Measurements from ENCODE around the gene DPPA4.
"Not testable (repeated sequence)": the region's sequence is repeated elsewhere in the genome, so short reads cannot be mapped to it uniquely, and the experiment has no call there.

The DPPA4 gene, protein sequence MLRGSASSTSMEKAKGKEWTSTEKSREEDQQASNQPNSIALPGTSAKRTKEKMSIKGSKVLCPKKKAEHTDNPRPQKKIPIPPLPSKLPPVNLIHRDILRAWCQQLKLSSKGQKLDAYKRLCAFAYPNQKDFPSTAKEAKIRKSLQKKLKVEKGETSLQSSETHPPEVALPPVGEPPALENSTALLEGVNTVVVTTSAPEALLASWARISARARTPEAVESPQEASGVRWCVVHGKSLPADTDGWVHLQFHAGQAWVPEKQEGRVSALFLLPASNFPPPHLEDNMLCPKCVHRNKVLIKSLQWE

DNA sequence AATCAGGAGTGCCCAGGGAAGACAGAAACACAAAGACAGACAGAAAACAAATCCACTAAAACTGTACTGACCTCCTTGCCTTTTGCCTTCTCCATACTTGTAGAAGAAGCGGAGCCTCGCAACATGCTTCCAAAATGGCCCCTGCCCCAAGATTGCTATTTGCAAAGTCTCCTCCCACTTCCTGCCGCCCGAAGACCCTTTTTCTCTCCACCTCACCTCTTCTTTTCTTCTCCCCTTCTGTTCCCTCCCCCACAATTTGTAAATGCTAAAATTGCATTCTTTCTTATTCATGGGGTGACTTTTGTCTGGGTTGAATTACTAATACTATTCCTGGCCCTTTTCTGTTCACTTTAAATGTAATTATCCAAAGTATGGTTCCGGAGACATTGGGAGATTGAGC, at the start of gene DPPA4:
Gene DPPA4 (minus strand): TSS at position 154 of the 400 bp plus-strand sequence. CDS start 29 bp downstream, at position 125.
- H3K4me3 ChIP-seq (ENCODE audit: low read length) = peak within 1 kb of the TSS; percentile 24; the same call in 1 of the 2 replicates
- DNase-seq (ENCODE audit: low read depth) = no peak
- no peak for TF ChIP-seq CTCF (conservative IDR thresholded peaks at IDR 0.05; ENCODE audit: low read length)

- TF ChIP-seq CTCF (conservative IDR thresholded peaks at IDR 0.05; ENCODE audit: low read length) = no peak
- DNase-seq (ENCODE audit: low read depth) = no peak
- H3K4me3 ChIP-seq (ENCODE audit: low read length) = no peak overlapping the region
Measured at GRCh38 chr3:109385442-109386318, 48.3 kb upstream of the DPPA4 start.

DNA sequence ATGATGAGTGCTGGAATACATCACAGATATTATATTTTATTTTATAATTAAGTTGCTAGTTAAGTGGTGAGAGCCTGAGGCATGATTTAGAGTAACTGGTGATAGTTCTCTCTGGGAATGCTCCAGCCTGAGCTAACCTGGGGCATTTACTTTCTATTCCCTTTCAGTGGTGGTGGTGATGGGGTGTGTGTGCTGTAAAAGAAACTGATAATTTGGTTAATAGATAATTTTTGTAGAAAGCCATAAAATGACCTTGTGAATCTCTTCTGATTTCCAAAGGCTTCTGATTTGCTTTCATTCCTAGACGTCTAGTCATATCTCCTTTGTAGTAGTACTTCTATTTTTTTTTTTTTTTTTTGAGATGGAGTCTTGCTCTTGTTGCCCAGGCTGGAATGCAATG, 46.8 kb upstream of the DPPA4 start:
- no peak for TF ChIP-seq CTCF (conservative IDR thresholded peaks at IDR 0.05; ENCODE audit: low read length)
- H3K4me3 ChIP-seq (ENCODE audit: low read length) = no peak overlapping the region
- DNase-seq (ENCODE audit: low read depth) = no peak

- TF ChIP-seq CTCF (conservative IDR thresholded peaks at IDR 0.05; ENCODE audit: low read length) = no peak
- H3K4me3 ChIP-seq (ENCODE audit: low read length) = no peak overlapping the region
- no peak for DNase-seq (ENCODE audit: low read depth)
Measured at GRCh38 chr3:109382588-109382987, 45.2 kb upstream of the DPPA4 start.

GRCh38 chr3:109375975-109376374, 38.6 kb upstream of the DPPA4 start:
- no peak overlapping the region for H3K4me3 ChIP-seq (ENCODE audit: low read length)
- TF ChIP-seq CTCF (conservative IDR thresholded peaks at IDR 0.05; ENCODE audit: low read length) = no peak

GRCh38 chr3:109374434-109374833, 37.1 kb upstream of the DPPA4 start:
- DNase-seq (ENCODE audit: low read depth); H3K4me3 ChIP-seq (ENCODE audit: low read length): not testable (repeated sequence)

More at GRCh38 chr3:109375975-109376374, 38.6 kb upstream of the DPPA4 start:
- DNase-seq (ENCODE audit: low read depth) = no peak

- no peak for DNase-seq (ENCODE audit: low read depth)
- TF ChIP-seq CTCF (conservative IDR thresholded peaks at IDR 0.05; ENCODE audit: low read length) = no peak
- no peak overlapping the region for H3K4me3 ChIP-seq (ENCODE audit: low read length)
Measured at GRCh38 chr3:109373933-109374332, 36.6 kb upstream of the DPPA4 start.
